ENCODE measurements around the gene HINT3.

GRCh38 chr6:125983246-125983945 lies 26.8 kb downstream of the HINT3 start:
- TF ChIP-seq POLR2A (IDR thresholded peaks at IDR 0.05; ENCODE audit: low read depth, low read length) (no peak), TAF1 (IDR thresholded peaks at IDR 0.05; ENCODE audit: low read depth, low read length) (no peak), PAX5 (IDR thresholded peaks at IDR 0.05; ENCODE audit: insufficient read depth, low read length, severe bottlenecking) (no peak)

All from GM12891 (cell line).